Activated T-helper 1 cell treated with anti-CD3 and anti-CD28 coated beads, Interleukin-2, amount 50 U/mL, for 16 hours (primary cell): ENCODE data around the gene AXL.

Source experiments
- DNase-seq, 2 donors: peaks; one replicate each; pipeline ENCODE4 v3.0.0-alpha.2; 2020; ENCODE audit warnings: low read depth in 1 of 2, low spot score in 1 of 2

Gene AXL

GRCh38 chr19:41307090-41307875 lies 88.3 kb downstream of the AXL start:
- DNase-seq, result no peak

GRCh38 chr19:41307954-41308449 lies 89.0 kb downstream of the AXL start:
- no peak for DNase-seq

- peak; percentile 89 to 99 for DNase-seq
These were observed 89.6 kb downstream of the AXL start for GRCh38 chr19:41308450-41309179.

GRCh38 chr19:41309180-41310032 lies 90.4 kb downstream of the AXL start:
- DNase-seq, result no peak

- DNase-seq, result peak; percentile 79 to 81
These were observed 91.2 kb downstream of the AXL start, which contains the start of gene CCDC97 for GRCh38 chr19:41310033-41310831. TSS of gene CCDC97 (plus strand) at chr19:41310172. CDS start at chr19:41310311, 139 bp downstream.

- DNase-seq, result no peak
These were observed 92.0 kb downstream of the AXL start for GRCh38 chr19:41311072-41311471.
